OCI-LY1 (cell line): ENCODE results near the gene HNRNPL.
"Not testable (repeated sequence)": the region's sequence is repeated elsewhere in the genome, so short reads cannot be mapped to it uniquely, and the experiment has no call there.

ENCODE experiments used
- H2AFZ ChIP-seq: fragments of 200-600 bp; sonication (generic), shearing (Covaris generic); 2 replicates; pipeline ENCODE4 v1.6.0; 2014; ENCODE audit warnings: antibody characterized with exemption, mild to moderate bottlenecking, low read length
- H3F3A ChIP-seq: fragments of 200-600 bp; sonication (generic), shearing (Covaris generic); 2 replicates; pipeline ENCODE4 v1.6.0; 2014; ENCODE audit warnings: mild to moderate bottlenecking, antibody characterized with exemption, low read length, moderate library complexity; ENCODE audit not compliant: insufficient read depth
- H3K27ac ChIP-seq: fragments of 200-600 bp; sonication (generic); 2 replicates; pipeline ENCODE4 v1.5.1; 2014; ENCODE audit warnings: low read length, mixed run types, mild to moderate bottlenecking, low read depth; ENCODE audit not compliant: poor library complexity, severe bottlenecking
- H3K27me3 ChIP-seq: fragments of 200-600 bp; sonication (generic); 2 replicates; pipeline ENCODE4 v1.6.0; 2014; ENCODE audit warnings: antibody characterized with exemption, mild to moderate bottlenecking, low read length, moderate library complexity; ENCODE audit not compliant: insufficient read depth
- H3K36me3 ChIP-seq: fragments of 200-600 bp; sonication (generic); 2 replicates; pipeline ENCODE4 v1.6.1; 2014; ENCODE audit warnings: mild to moderate bottlenecking, antibody characterized with exemption, low read length, moderate library complexity, mixed read lengths; ENCODE audit not compliant: insufficient read depth
- H3K4me1 ChIP-seq: fragments of 200-600 bp; sonication (generic); 2 replicates; pipeline ENCODE4 v1.5.1; 2014; ENCODE audit warnings: mild to moderate bottlenecking, low read length, moderate library complexity; ENCODE audit not compliant: insufficient read depth, severe bottlenecking
- H3K4me2 ChIP-seq: fragments of 200-600 bp; sonication (generic), shearing (Covaris generic); 2 replicates; pipeline ENCODE4 v1.6.1; 2014; ENCODE audit warnings: low read length
- H3K4me3 ChIP-seq: fragments of 200-600 bp; sonication (generic); 2 replicates; pipeline ENCODE4 v1.5.1; 2014; ENCODE audit warnings: low read length, low read depth, mild to moderate bottlenecking, mixed read lengths; ENCODE audit not compliant: poor library complexity, severe bottlenecking
- H3K79me2 ChIP-seq: fragments of 200-600 bp; shearing (Covaris generic); 2 replicates; pipeline ENCODE4 v1.6.1; 2016; ENCODE audit warnings: mixed run types, low read length, mixed read lengths; ENCODE audit not compliant: insufficient read depth
- H3K9ac ChIP-seq: fragments of 200-600 bp; sonication (generic), shearing (Covaris generic); 2 replicates; pipeline ENCODE4 v1.6.1; 2014; ENCODE audit warnings: mild to moderate bottlenecking, low read length, mixed read lengths
- H3K9me2 ChIP-seq: fragments of 200-600 bp; sonication (generic), shearing (Covaris generic); 2 replicates; pipeline ENCODE4 v1.6.1; 2014; ENCODE audit warnings: low read depth, mild to moderate bottlenecking, low read length, mixed read lengths
- H3K9me3 ChIP-seq: fragments of 200-600 bp; shearing (Covaris generic); 2 replicates; pipeline ENCODE4 v1.6.1; 2014; ENCODE audit warnings: low read length, mixed read lengths
- H4K20me1 ChIP-seq: fragments of 200-600 bp; sonication (generic), shearing (Covaris generic); 2 replicates; pipeline ENCODE4 v1.6.0; 2016; ENCODE audit warnings: mild to moderate bottlenecking, low read length; ENCODE audit not compliant: insufficient read depth
- EZH2 ChIP-seq: fragments of 200-600 bp; sonication (generic), shearing (Covaris generic); IDR thresholded peaks from 2 replicates; pipeline ENCODE4 v1.8.0; 2017; ENCODE audit warnings: borderline replicate concordance, mixed run types, mild to moderate bottlenecking, antibody characterized with exemption, low read length, moderate library complexity, mixed read lengths
- TF ChIP-seq, protein P1 (sequence below): fragments of 200-600 bp; sonication (generic), shearing (Covaris generic); IDR thresholded peaks from 2 replicates; pipeline ENCODE4 v1.5.1; 2017; ENCODE audit warnings: mild to moderate bottlenecking, antibody characterized with exemption, low read length, moderate library complexity, mixed read lengths

The HNRNPL gene

DNA sequence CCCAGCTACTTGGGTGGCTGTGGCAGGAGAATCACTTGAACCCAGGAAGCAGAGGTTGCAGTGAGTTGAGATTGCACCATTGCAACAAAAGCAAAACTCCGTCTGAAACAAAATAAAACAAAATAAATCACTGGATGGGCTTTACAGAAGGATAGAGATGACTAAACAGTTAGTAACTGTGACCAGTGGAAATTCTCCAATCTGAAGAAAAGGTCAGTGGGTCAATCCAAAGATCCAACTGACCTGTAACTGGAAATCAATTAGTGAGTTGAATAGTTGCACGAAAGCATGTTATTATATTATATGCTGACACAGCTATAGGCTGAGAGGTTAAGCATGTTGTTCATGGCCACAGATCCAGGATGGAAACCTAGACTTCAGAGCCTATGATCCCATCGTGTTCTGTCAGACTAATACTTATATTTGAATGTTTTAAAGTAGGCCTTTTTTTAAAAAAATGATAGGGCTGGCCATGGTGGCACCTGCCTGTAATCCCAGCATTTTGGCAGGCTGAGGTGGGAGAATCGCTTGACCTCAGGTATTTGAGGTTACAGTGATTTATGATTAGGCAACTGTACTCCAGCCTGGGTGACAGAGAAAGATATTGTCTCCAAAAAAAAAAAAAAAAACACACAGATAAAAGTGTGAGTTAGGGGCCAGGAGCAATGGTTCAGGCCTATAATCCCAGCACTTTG, 19.6 kb downstream of the HNRNPL start:
- H2AFZ ChIP-seq: no peak overlapping the region
- no peaks in the 10 kb centered on the region for H3F3A ChIP-seq
- no peaks in the 10 kb centered on the region for H3K9me2 ChIP-seq
- peak overlapping the region; percentile 80 for H3K4me3 ChIP-seq
- TF ChIP-seq, protein P1, sequence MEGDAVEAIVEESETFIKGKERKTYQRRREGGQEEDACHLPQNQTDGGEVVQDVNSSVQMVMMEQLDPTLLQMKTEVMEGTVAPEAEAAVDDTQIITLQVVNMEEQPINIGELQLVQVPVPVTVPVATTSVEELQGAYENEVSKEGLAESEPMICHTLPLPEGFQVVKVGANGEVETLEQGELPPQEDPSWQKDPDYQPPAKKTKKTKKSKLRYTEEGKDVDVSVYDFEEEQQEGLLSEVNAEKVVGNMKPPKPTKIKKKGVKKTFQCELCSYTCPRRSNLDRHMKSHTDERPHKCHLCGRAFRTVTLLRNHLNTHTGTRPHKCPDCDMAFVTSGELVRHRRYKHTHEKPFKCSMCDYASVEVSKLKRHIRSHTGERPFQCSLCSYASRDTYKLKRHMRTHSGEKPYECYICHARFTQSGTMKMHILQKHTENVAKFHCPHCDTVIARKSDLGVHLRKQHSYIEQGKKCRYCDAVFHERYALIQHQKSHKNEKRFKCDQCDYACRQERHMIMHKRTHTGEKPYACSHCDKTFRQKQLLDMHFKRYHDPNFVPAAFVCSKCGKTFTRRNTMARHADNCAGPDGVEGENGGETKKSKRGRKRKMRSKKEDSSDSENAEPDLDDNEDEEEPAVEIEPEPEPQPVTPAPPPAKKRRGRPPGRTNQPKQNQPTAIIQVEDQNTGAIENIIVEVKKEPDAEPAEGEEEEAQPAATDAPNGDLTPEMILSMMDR: no peak
- no peak for TF ChIP-seq EZH2
- no peaks in the 10 kb centered on the region for H4K20me1 ChIP-seq
- H3K36me3 ChIP-seq: peaks cover 35% of the 10 kb centered on the region
- H3K4me1 ChIP-seq: peaks cover 23% of the 10 kb centered on the region
- H3K27me3 ChIP-seq: no peaks in the 10 kb centered on the region
- H3K4me2 ChIP-seq: peak overlapping the region; percentile 89
- no peaks in the 10 kb centered on the region for H3K79me2 ChIP-seq
- H3K27ac ChIP-seq: no peak overlapping the region
- H3K9me3 ChIP-seq: no peaks in the 10 kb centered on the region
- peak overlapping the region; percentile 92; the same call in 1 of the 2 replicates for H3K9ac ChIP-seq

DNA sequence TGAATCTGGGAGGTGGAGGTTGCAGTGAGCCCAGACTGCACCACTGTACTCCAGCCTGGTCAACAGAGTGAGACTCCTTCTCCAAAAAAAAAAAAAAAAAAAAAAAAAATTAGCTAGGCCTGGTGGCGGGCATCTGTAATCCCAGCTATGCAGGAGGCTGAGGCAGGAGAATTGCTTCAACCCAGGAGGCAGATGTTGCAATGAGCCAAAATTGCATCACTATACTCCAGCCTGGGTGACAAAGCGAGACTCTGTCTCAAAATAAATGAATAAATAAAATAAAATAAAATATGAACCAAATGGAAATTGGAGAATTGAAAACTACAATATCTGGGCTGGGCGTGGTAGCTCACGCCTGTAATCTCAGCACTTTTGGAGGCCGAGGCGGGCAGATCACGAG, 20.6 kb downstream of the HNRNPL start:
- H4K20me1 ChIP-seq, H3K4me2 ChIP-seq, H3K9me2 ChIP-seq, H3K79me2 ChIP-seq, H3K27ac ChIP-seq, H2AFZ ChIP-seq, H3K9ac ChIP-seq, H3K9me3 ChIP-seq, H3F3A ChIP-seq, H3K27me3 ChIP-seq, H3K4me3 ChIP-seq: not testable (repeated sequence)
- peaks cover 40% of the 10 kb centered on the region for H3K36me3 ChIP-seq
- H3K4me1 ChIP-seq: peaks cover 23% of the 10 kb centered on the region

DNA sequence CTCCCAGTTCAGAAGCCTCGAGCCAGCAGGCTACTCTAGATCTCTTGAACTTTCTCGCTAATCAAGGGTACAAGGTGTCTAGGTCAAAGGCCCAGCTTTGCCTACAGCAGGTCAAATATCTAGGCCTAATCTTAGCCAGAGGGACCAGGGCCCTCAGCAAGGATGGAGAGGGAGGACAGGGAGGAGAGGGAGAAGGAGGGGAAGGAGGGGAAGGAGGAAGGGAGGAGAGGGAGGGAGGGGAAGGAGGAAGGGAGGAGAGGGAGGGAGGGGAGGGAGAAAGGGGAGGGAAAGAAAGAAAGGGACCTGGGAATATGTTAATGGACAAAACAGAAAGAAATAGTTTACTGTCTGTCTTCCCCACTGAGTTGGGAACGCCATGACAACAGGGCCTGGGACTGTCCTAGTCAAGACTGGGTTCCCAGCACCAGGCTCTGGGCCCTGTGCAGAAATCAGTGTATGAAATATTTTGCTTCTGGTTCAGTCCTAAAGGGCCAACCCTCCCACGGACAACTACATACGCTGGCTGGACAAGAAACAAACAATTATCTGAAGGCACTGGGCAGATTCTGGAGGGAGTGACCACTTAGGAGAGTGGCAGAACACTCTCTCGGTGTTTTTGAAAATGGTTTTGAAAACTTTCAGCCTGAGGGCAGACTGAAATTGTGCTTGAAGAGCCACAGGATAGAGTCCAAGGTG, 22.8 kb downstream of the HNRNPL start:
- TF ChIP-seq EZH2: no peak
- TF ChIP-seq, protein P1: no peak
- H3K9ac ChIP-seq: no peak overlapping the region
- no peaks in the 10 kb centered on the region for H3K27me3 ChIP-seq
- no peaks in the 10 kb centered on the region for H3K9me2 ChIP-seq
- H3K9me3 ChIP-seq: no peaks in the 10 kb centered on the region
- H3K4me2 ChIP-seq: no peak overlapping the region
- peaks cover 54% of the 10 kb centered on the region for H3K36me3 ChIP-seq
- H2AFZ ChIP-seq: no peak overlapping the region
- no peaks in the 10 kb centered on the region for H4K20me1 ChIP-seq
- H3K4me1 ChIP-seq: peaks cover 14% of the 10 kb centered on the region
- no peaks in the 10 kb centered on the region for H3F3A ChIP-seq
- no peaks in the 10 kb centered on the region for H3K79me2 ChIP-seq
- H3K4me3 ChIP-seq: no peak overlapping the region
- H3K27ac ChIP-seq: no peak overlapping the region

DNA sequence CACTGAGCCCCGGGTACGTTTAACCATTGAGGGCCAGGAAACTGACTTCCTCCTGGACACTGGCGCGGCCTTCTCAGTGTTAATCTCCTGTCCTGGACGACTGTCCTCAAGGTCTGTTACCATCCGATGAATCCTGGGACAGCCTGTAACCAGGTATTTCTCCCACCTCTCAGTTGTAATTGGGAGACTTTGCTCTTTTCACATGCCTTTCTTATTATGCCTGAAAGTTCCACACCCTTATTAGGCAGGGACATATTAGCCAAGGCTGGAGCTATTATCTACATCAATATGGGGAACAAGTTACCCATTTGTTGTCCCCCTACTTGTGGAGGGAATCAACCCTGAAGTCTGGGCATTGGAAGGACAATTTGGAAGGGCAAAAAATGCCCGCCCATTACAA, 23.9 kb downstream of the HNRNPL start:
- H2AFZ ChIP-seq, H3K4me3 ChIP-seq, H3K4me1 ChIP-seq, H3K9me2 ChIP-seq, H3K9me3 ChIP-seq, H3K27ac ChIP-seq, H3K9ac ChIP-seq, H3F3A ChIP-seq, H4K20me1 ChIP-seq, H3K79me2 ChIP-seq, H3K4me2 ChIP-seq, H3K27me3 ChIP-seq: not testable (repeated sequence)
- peaks cover 54% of the 10 kb centered on the region for H3K36me3 ChIP-seq

DNA sequence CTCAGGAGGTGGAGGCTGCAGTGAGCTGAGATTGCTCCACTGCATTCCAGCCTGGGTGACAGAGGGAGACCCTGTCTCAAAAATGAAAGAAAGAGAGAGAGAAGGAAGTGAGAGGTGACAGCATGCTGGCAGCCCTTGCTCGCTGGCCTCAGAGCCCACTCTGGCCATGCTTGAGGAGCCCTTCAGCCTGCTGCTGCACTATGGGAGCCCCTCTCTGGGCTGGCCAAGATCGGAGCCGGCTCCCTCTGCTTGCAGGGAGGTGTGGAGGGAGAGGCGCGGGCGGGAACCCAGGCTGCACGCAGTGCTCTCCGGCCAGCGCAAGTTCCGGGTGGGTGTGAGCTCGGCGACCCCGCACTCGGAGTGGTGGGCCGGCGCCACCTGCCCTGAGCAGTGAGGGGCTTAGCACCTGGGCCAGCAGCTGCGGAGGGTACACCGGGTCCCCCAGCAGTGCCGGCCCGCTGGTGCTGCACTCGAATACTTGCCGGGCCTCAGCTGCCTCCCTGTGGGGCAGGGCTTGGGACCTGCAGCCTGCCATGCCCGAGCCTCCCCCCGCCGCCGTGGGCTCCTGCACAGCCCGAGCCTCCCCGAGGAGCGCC, 28.5 kb downstream of the HNRNPL start:
- H4K20me1 ChIP-seq, H3K9me2 ChIP-seq, H3K9ac ChIP-seq, H3K9me3 ChIP-seq, H2AFZ ChIP-seq, H3F3A ChIP-seq, H3K4me1 ChIP-seq, H3K4me3 ChIP-seq, H3K27ac ChIP-seq, H3K27me3 ChIP-seq, H3K79me2 ChIP-seq, H3K4me2 ChIP-seq: not testable (repeated sequence)
- peaks cover 51% of the 10 kb centered on the region for H3K36me3 ChIP-seq
